GM12878 (cell line): Measurements from ENCODE around the gene TBCD. TPM values are rescaled to one million over a fixed set of nuclear protein-coding genes. Genes with fewer than 3 reads are reported as not detected.

Source experiments
- ATAC-seq: fragments of 200-7000 bp; cut with Tn5 transposase; 3 replicates; pipeline ENCODE4 v1.9.1; 2020; ENCODE audit warnings: mild to moderate bottlenecking, moderate library complexity
- BruUV-seq: library from RNA; stranded (reverse); fragments of 400-500 nt; replicated peaks from 2 replicates; lab custom pipeline; 2021; lab: Mats Ljungman, UMichigan
- CTCF ChIA-PET: fragments of 300-600 bp; sonication (Branson Sonifier 250); formaldehyde crosslinking; extraction: SDS; loops from one replicate; lab custom pipeline; 2021; ENCODE audit warnings: inconsistent platforms; lab: Yijun Ruan, JAX
- POLR2A ChIA-PET: fragments of 350-600 bp; formaldehyde crosslinking; extraction: SDS; loops from one replicate; lab custom pipeline; 2021; ENCODE audit warnings: inconsistent platforms; lab: Charles Lee
- RAD21 ChIA-PET: fragments of 300-600 bp; sonication (Branson Sonifier 250); formaldehyde crosslinking; loops from one replicate; lab custom pipeline; 2023; ENCODE audit warnings: antibody characterized with exemption; ENCODE audit not compliant: unreplicated experiment; lab: Charles Lee
- SMC1A ChIA-PET: fragments of 300-600 bp; sonication (Branson Sonifier 250); formaldehyde crosslinking; loops from one replicate; lab custom pipeline; 2023; ENCODE audit not compliant: unreplicated experiment, uncharacterized antibody; lab: Charles Lee
- DNase-seq: peaks from one replicate; pipeline ENCODE4 v3.0.0-alpha.2; 2011; ENCODE audit warnings: low read depth, low spot score
- FAIRE-seq: peaks from 3 replicates; lab custom pipeline; 2011; peaks lifted over from hg19 to GRCh38; lab: Jason Lieb, UNC
- H2AFZ ChIP-seq: 2 replicates; pipeline ENCODE4 v1.6.0; 2011; ENCODE audit warnings: low read depth, low read length, control low read depth; ENCODE audit not compliant: control insufficient read depth
- H3K27ac ChIP-seq: 2 replicates; pipeline ENCODE4 v1.5.1; 2011; ENCODE audit warnings: control low read depth; ENCODE audit not compliant: control insufficient read depth, insufficient read depth
- H3K27me3 ChIP-seq, 2 experiments: replicated peaks in 1 of 2; 2 replicates each; pipeline versions ENCODE4 v1.6.0 to v1.6.1; 2011; ENCODE audit warnings: low read length in 1 of 2; ENCODE audit not compliant: control insufficient read depth in 2 of 2, insufficient read depth in 2 of 2
- H3K36me3 ChIP-seq, 2 experiments: 2 replicates each; pipeline ENCODE4 v1.5.1; 2011; ENCODE audit warnings: low read length in 1 of 2; ENCODE audit not compliant: control insufficient read depth in 2 of 2, insufficient read depth in 2 of 2
- H3K4me1 ChIP-seq: 2 replicates; pipeline ENCODE4 v1.6.1; 2011; ENCODE audit warnings: mild to moderate bottlenecking, low read length, moderate library complexity, mixed read lengths; ENCODE audit not compliant: control insufficient read depth, insufficient read depth
- H3K4me2 ChIP-seq: 2 replicates; pipeline ENCODE4 v1.6.0; 2011; ENCODE audit warnings: control low read depth; ENCODE audit not compliant: control insufficient read depth, insufficient read depth
- H3K4me3 ChIP-seq: fragments of 200-600 bp; sonication (generic); 2 replicates; pipeline ENCODE4 v1.5.1; 2016
- H3K79me2 ChIP-seq: 2 replicates; pipeline ENCODE4 v1.6.0; 2011; ENCODE audit warnings: low read length; ENCODE audit not compliant: control insufficient read depth, insufficient read depth
- H3K9ac ChIP-seq: 2 replicates; pipeline ENCODE4 v1.8.0; 2011; ENCODE audit warnings: low read length, control low read depth, mixed read lengths; ENCODE audit not compliant: control insufficient read depth, insufficient read depth
- H3K9me3 ChIP-seq: replicated peaks from 3 replicates; pipeline ENCODE4 v1.5.1; 2011; ENCODE audit warnings: mild to moderate bottlenecking, low read length; ENCODE audit not compliant: control insufficient read depth, insufficient read depth
- H4K20me1 ChIP-seq: 2 replicates; pipeline ENCODE4 v1.6.0; 2011; ENCODE audit not compliant: control insufficient read depth, insufficient read depth
- BHLHE40 ChIP-seq, 2 experiments: fragments of 450-650 bp in 1 of 2; IDR thresholded peaks; 2 replicates each; pipeline ENCODE4 v1.6.1; 2011 to 2017; ENCODE audit warnings: low read depth in 2 of 2, borderline replicate concordance in 1 of 2, improper control_type of control experiment in 1 of 2, low read length in 1 of 2, mild to moderate bottlenecking in 1 of 2
- CBX3 ChIP-seq: fragments of 200-600 bp; sonication (generic); IDR thresholded peaks from 2 replicates; pipeline ENCODE4 v1.6.1; 2016; ENCODE audit warnings: low read depth, borderline replicate concordance
- CREM ChIP-seq: IDR thresholded peaks from 2 replicates; pipeline ENCODE4 v1.6.1; 2014; ENCODE audit warnings: antibody characterized with exemption, low read depth
- EZH2 ChIP-seq: IDR thresholded peaks from 2 replicates; pipeline ENCODE4 v1.6.1; 2012; ENCODE audit warnings: low read depth, mild to moderate bottlenecking, control low read depth, inconsistent platforms, low read length, borderline replicate concordance; ENCODE audit not compliant: control insufficient read depth
- PAX8 ChIP-seq: fragments of 450-650 bp; IDR thresholded peaks from 2 replicates; pipeline ENCODE4 v1.6.1; 2017; ENCODE audit warnings: mild to moderate bottlenecking, moderate library complexity
- SREBF1 ChIP-seq: IDR thresholded peaks from 2 replicates; pipeline ENCODE4 v1.6.1; 2012; ENCODE audit warnings: mild to moderate bottlenecking, low read length
- WGBS: methylation state at CpG from one replicate; pipeline ENCODE4 v1.1.6; 2016; ENCODE audit warnings: low lambda C conversion rate; ENCODE audit not compliant: insufficient replicate concordance, insufficient coverage; ENCODE audit errors: missing lambda C conversion rate; 5-methylcytosine and 5-hydroxymethylcytosine counted together
- in situ Hi-C: fragments of 300-500 bp; cut with MboI; formaldehyde crosslinking; loops from 9 replicates; pipeline ENCODE4 v1.14.3; 2018; ENCODE audit warnings: mixed read lengths
- intact Hi-C: fragments of 100-400 bp; cut with micrococcal nuclease; formaldehyde crosslinking; loops from one replicate; pipeline ENCODE4 v1.14.2; 2022; ENCODE audit not compliant: unreplicated experiment
- polyA plus RNA-seq, 11 experiments: library from polyadenylated mRNA; depleted of rRNA in 4 of 11; unstranded in 6 of 11; stranded (reverse) in 5 of 11; fragments of >200 nt; fragmentation: Nextera tagmentation in 4 of 11; fragmentation: Illumina TruSeq in 1 of 11; extraction: Ambion mirVana in 4 of 11; extraction: Trizol in 1 of 11; gene quantifications; 1 replicate in 1 of 11; 2 replicates in 10 of 11; pipeline versions ENCODE4 v1.2.1 to v1.2.3, GENCODE V29; 2011 to 2016; ENCODE audit warnings: inconsistent platforms in 2 of 11, missing spikeins in 2 of 11, low read depth in 1 of 11
- total RNA-seq, 4 experiments: library from RNA; depleted of rRNA in 3 of 4; stranded (reverse); fragments of >200 nt in 3 of 4; fragmentation: Illumina TruSeq in 1 of 4; extraction: Trizol in 1 of 4; gene quantifications; 2 replicates each; pipeline versions ENCODE4 v1.2.1 to v1.2.3, GENCODE V29; 2013 to 2021
- TF ChIP-seq, protein P1 (sequence below): IDR thresholded peaks from 2 replicates; pipeline ENCODE4 v1.6.1; 2012; ENCODE audit warnings: low read depth, low read length, improper control_type of control experiment
- TF ChIP-seq, protein P2 (sequence below): IDR thresholded peaks from 2 replicates; pipeline ENCODE4 v1.6.1; 2011; ENCODE audit warnings: borderline replicate concordance, low read depth, mild to moderate bottlenecking, moderate library complexity, low read length; ENCODE audit not compliant: insufficient read depth, poor library complexity, severe bottlenecking

Gene TBCD
- total and polyA plus RNA-seq, 10 of the 15 experiments (the other 5 are each of a cell fraction or from before 2014, with no cell fraction given) = 10.3 to 114 (median 52.4) TPM

DNA sequence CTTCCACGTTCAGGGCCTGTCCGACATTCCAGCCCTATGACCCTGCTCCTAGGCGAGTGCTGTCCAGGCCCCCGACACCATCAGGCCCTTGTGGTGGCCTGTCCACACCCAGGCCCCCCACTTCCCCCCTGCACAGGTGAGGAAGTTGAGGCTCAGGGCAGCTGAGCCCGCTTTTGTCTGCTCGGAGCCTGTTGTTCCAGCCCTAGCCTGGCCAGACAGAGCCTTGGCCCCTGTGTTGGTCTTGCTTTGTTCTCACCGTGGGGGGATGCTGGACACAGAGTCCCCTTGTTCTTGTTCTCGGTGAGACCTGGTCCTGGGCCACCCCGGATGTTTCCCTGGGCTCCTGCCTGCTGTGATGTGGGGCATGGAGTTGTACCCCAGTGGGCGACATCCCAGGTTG, 140.0 kb downstream of the TBCD start (continued):
- TF ChIP-seq, protein P1, sequence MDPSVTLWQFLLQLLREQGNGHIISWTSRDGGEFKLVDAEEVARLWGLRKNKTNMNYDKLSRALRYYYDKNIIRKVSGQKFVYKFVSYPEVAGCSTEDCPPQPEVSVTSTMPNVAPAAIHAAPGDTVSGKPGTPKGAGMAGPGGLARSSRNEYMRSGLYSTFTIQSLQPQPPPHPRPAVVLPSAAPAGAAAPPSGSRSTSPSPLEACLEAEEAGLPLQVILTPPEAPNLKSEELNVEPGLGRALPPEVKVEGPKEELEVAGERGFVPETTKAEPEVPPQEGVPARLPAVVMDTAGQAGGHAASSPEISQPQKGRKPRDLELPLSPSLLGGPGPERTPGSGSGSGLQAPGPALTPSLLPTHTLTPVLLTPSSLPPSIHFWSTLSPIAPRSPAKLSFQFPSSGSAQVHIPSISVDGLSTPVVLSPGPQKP = no peak
- TF ChIP-seq CBX3 (no peak), BHLHE40 (IDR thresholded peaks at IDR 0.05; ENCODE audit: borderline replicate concordance in 1 of 2, low read depth in 2 of 2, low read length in 1 of 2) (no peak), EZH2 (no peak)

DNA sequence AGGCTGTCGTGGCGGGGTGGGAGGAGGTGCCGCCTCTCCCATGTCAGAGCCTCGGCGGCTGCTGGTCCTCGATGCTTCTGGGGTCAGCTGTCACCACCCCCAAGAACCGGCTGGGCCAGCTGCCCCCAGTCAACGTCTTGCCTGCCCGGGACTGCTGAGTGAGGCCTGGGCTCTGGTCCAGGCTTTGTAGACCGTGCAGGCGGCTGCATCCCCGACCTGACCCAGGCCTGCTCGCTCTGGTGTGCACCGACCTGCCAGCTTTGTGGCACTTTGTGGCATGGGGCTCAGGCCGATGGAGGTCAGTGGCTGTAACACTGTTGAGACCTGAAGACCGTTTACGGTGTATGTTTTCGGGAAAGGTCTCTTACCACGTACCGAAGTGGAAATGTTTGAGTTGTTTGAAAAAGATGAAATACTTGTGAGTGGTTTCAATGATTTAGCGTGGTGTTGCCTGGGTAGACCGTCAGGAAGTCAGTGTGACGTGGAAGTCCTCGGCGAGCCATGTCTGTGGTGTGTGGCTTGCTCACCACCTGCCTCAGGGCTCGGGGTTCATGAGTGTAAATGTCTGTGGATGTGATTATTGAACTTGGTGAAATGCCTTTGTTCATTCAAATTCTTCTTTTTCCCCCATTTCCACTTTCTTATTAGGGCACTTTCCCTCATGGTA, 141.2 kb downstream of the TBCD start:
- CTCF ChIA-PET = no interaction called here
- TF ChIP-seq SREBF1 (no peak), CREM (no peak), BHLHE40 (IDR thresholded peaks at IDR 0.05; ENCODE audit: borderline replicate concordance in 1 of 2, low read depth in 2 of 2, low read length in 1 of 2) (no peak), PAX8 (no peak)
- TF ChIP-seq, protein P2, sequence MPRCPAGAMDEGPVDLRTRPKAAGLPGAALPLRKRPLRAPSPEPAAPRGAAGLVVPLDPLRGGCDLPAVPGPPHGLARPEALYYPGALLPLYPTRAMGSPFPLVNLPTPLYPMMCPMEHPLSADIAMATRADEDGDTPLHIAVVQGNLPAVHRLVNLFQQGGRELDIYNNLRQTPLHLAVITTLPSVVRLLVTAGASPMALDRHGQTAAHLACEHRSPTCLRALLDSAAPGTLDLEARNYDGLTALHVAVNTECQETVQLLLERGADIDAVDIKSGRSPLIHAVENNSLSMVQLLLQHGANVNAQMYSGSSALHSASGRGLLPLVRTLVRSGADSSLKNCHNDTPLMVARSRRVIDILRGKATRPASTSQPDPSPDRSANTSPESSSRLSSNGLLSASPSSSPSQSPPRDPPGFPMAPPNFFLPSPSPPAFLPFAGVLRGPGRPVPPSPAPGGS = no peak
- TF ChIP-seq, all 136 proteins: peak for 0
- Histone ChIP-seq H3K4me2 (no peak overlapping the region), H3K4me1 (no peaks in the 10 kb centered on the region), H2AFZ (no peak overlapping the region), H3K27ac (no peak overlapping the region), H3K9ac (no peak overlapping the region), H3K4me3 (no peak overlapping the region), H3K36me3 (peaks cover 0 to 30% of the 10 kb centered on the region in 2 experiments; a peak in 3 of 4 replicates), H3K9me3 (no peaks in the 10 kb centered on the region), H3K79me2 (no peaks in the 10 kb centered on the region; the same call in 1 of the 2 replicates), H4K20me1 (no peaks in the 10 kb centered on the region), H3K27me3 (no peaks in the 10 kb centered on the region)
- POLR2A ChIA-PET = no interaction called here
- SMC1A ChIA-PET = no interaction called here
- in situ Hi-C loops = no loop called here
- no TSS peak for BruUV-seq
- FAIRE-seq (no peak), ATAC-seq (no peak), DNase-seq (no peak)
- RAD21 ChIA-PET = no interaction called here
- intact Hi-C loops = no loop called here
- WGBS = 94% methylated on average over 26 of the region's 26 CpGs
